ENCODE data around the gene FABP3. TPM values are rescaled to one million over a fixed set of nuclear protein-coding genes. Genes with fewer than 3 reads are reported as not detected.
"Not testable (repeated sequence)": the region's sequence is repeated elsewhere in the genome, so short reads cannot be mapped to it uniquely, and the experiment has no call there.

Gene FABP3
- polyA plus RNA-seq, 1 donor from 2014 or later = 7.1 TPM

- no peak for TF ChIP-seq CTCF (IDR thresholded peaks at IDR 0.05; ENCODE audit: poor library complexity, severe bottlenecking)
- no peak for TF ChIP-seq SMC3 (conservative IDR thresholded peaks at IDR 0.05; ENCODE audit: poor library complexity)
- TF ChIP-seq POLR2AphosphoS5 (IDR thresholded peaks at IDR 0.05) = no peak
- no peak for TF ChIP-seq RAD21 (conservative IDR thresholded peaks at IDR 0.05)
- no peak for TF ChIP-seq EZH2 (IDR thresholded peaks at IDR 0.05; ENCODE audit: borderline replicate concordance, insufficient read depth, low read length, poor library complexity, severe bottlenecking)
- TF ChIP-seq REST (IDR thresholded peaks at IDR 0.05; ENCODE audit: borderline replicate concordance) = no peak
- no peak for TF ChIP-seq EP300 (conservative IDR thresholded peaks at IDR 0.05; ENCODE audit: poor library complexity, severe bottlenecking)
- TF ChIP-seq TAF1 (IDR thresholded peaks at IDR 0.05; ENCODE audit: low read depth) = no peak
- TF ChIP-seq MXI1 (conservative IDR thresholded peaks at IDR 0.05; ENCODE audit: poor library complexity, severe bottlenecking) = no peak
- Histone ChIP-seq H3K9me3 (ENCODE audit: low read length) (no peaks in the 10 kb centered on the region), H3K79me2 (replicated peaks; ENCODE audit: insufficient read depth, low read length) (no peaks in the 10 kb centered on the region)
Observed at GRCh38 chr1:31387612-31388011, 14.7 kb upstream of the FABP3 start.

DNA sequence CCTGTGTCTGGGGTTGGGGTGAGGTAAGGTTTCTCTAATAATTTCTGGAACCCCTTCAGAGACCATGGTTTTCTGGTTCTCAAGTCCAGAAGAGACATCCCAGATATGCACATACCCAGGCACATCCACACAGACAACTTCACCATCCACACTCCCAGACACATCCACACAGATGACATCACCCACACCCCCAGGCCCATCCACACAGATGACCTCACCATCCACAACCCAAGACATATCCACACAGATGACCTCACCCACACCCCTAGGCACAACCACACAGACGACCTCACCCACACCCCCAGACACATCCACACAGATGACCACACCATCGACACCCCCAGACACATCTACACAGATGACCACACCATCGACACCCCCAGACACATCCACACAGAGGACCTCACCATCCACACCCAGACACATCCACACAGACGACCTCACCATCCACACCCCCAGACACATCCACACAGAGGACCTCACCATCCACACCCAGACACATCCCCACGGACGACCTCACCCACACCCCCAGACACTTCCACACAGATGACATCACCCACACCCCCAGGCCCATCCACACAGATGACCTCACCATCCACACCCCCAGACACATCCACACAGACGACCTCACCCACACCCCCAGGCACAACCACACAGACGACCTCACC lies 13.8 kb upstream of the FABP3 start:
- not testable (repeated sequence) for H3K9ac ChIP-seq (ENCODE audit: low read length); H3K36me3 ChIP-seq (ENCODE audit: insufficient read depth, low read length); H4K20me1 ChIP-seq (ENCODE audit: insufficient read depth); H3K4me3 ChIP-seq (ENCODE audit: low read length); H3K27ac ChIP-seq (ENCODE audit: low read length); H3F3A ChIP-seq (ENCODE audit: insufficient read depth, low read length, poor library complexity, severe bottlenecking); H3K79me2 ChIP-seq (replicated peaks; ENCODE audit: insufficient read depth, low read length); H3K9me3 ChIP-seq (ENCODE audit: low read length); H3K9me2 ChIP-seq (ENCODE audit: insufficient read depth, low read length); H3K4me2 ChIP-seq (ENCODE audit: low read length); H3K27me3 ChIP-seq (ENCODE audit: insufficient read depth, low read depth, low read length); H2AFZ ChIP-seq (ENCODE audit: low read depth, low read length)

More at GRCh38 chr1:31387612-31388011, 14.7 kb upstream of the FABP3 start:
- Histone ChIP-seq H3K4me3 (ENCODE audit: low read length) (no peak overlapping the region), H3K27me3 (ENCODE audit: insufficient read depth, low read depth, low read length) (no peaks in the 10 kb centered on the region), H3F3A (ENCODE audit: insufficient read depth, low read length, poor library complexity, severe bottlenecking) (no peaks in the 10 kb centered on the region), H3K4me2 (ENCODE audit: low read length) (no peak overlapping the region), H3K36me3 (ENCODE audit: insufficient read depth, low read length) (no peaks in the 10 kb centered on the region), H3K9ac (ENCODE audit: low read length) (no peak overlapping the region), H3K9me2 (ENCODE audit: insufficient read depth, low read length) (no peaks in the 10 kb centered on the region), H4K20me1 (ENCODE audit: insufficient read depth) (no peaks in the 10 kb centered on the region), H2AFZ (ENCODE audit: low read depth, low read length) (no peak overlapping the region), H3K27ac (ENCODE audit: low read length) (no peak overlapping the region)
